H1 (cell line): Measurements from ENCODE around the gene ATP6V1A. TPM values are rescaled to one million over a fixed set of nuclear protein-coding genes. Genes with fewer than 3 reads are reported as not detected.

ENCODE experiments used
- CTCF ChIA-PET: fragments of 300-600 bp; sonication (Branson Sonifier 250); formaldehyde crosslinking; loops from one replicate; lab custom pipeline; 2021; ENCODE audit not compliant: partially characterized antibody; lab: Charles Lee
- POLR2A ChIA-PET: fragments of 300-600 bp; sonication (Branson Sonifier 250); formaldehyde crosslinking; loops from one replicate; lab custom pipeline; 2021; ENCODE audit warnings: inconsistent platforms; ENCODE audit not compliant: partially characterized antibody; lab: Charles Lee
- DNase-seq, 2 experiments: peaks; one replicate each; pipeline versions ENCODE4 v3.0.0 to v3.0.0-alpha.2; 2010 to 2022; ENCODE audit warnings: low spot score in 2 of 2, low read depth in 1 of 2, mixed read lengths in 1 of 2
- FAIRE-seq: peaks from 2 replicates; lab custom pipeline; 2011; peaks lifted over from hg19 to GRCh38; lab: Jason Lieb, UNC
- H2AFZ ChIP-seq: 2 replicates; pipeline ENCODE4 v1.8.1; 2012; ENCODE audit warnings: low read length, inconsistent platforms
- H2AK5ac ChIP-seq: 2 replicates; pipeline ENCODE4 v1.6.1; 2013; ENCODE audit warnings: low read depth, low read length
- H2BK120ac ChIP-seq: replicated peaks from 2 replicates; pipeline ENCODE3; 2013; ENCODE audit warnings: low read depth, low read length, inconsistent platforms
- H2BK12ac ChIP-seq: 2 replicates; pipeline ENCODE4 v1.6.1; 2013; ENCODE audit warnings: low read depth, low read length
- H2BK15ac ChIP-seq: 2 replicates; pipeline ENCODE4 v1.6.1; 2013; ENCODE audit warnings: low read length
- H2BK20ac ChIP-seq: 2 replicates; pipeline ENCODE4 v1.6.1; 2013; ENCODE audit warnings: low read length
- H2BK5ac ChIP-seq: 2 replicates; pipeline ENCODE4 v1.6.1; 2013; ENCODE audit warnings: low read depth, low read length
- H3K14ac ChIP-seq: 2 replicates; pipeline ENCODE4 v1.6.1; 2013; ENCODE audit warnings: inconsistent platforms; ENCODE audit not compliant: insufficient read length
- H3K18ac ChIP-seq: 2 replicates; pipeline ENCODE4 v1.6.1; 2013; ENCODE audit warnings: low read length; ENCODE audit errors: extremely low read depth
- H3K23ac ChIP-seq: 2 replicates; pipeline ENCODE4 v1.6.1; 2013; ENCODE audit warnings: inconsistent platforms; ENCODE audit not compliant: insufficient read length
- H3K23me2 ChIP-seq: 2 replicates; pipeline ENCODE4 v1.6.1; 2013; ENCODE audit warnings: low read depth, low read length
- H3K27ac ChIP-seq: 2 replicates; pipeline ENCODE4 v1.6.1; 2011; ENCODE audit warnings: low read depth, low read length, inconsistent platforms
- H3K27me3 ChIP-seq, 4 experiments: replicated peaks in 1 of 4; 1 replicate in 1 of 4; 2 replicates in 3 of 4; pipeline versions ENCODE4 v1.6.1 to v1.8.1; 2011 to 2013; ENCODE audit warnings: low read length in 3 of 4, mild to moderate bottlenecking in 3 of 4, inconsistent platforms in 2 of 4, mixed read lengths in 2 of 4, moderate library complexity in 1 of 4; ENCODE audit not compliant: control insufficient read depth in 3 of 4, insufficient read depth in 3 of 4; ENCODE audit errors: extremely low read depth in 1 of 4
- H3K36me3 ChIP-seq, 4 experiments: 2 replicates each; pipeline versions ENCODE4 v1.6.1 to v1.8.1; 2011 to 2013; ENCODE audit warnings: mild to moderate bottlenecking in 4 of 4, low read length in 3 of 4, moderate library complexity in 2 of 4, control low read depth in 1 of 4, inconsistent platforms in 1 of 4; ENCODE audit not compliant: insufficient read depth in 4 of 4, control insufficient read depth in 2 of 4
- H3K4ac ChIP-seq: replicated peaks from 2 replicates; pipeline ENCODE3; 2013; ENCODE audit warnings: low read length, low read depth, mixed read lengths, inconsistent platforms; ENCODE audit not compliant: insufficient read length
- H3K4me1 ChIP-seq, 4 experiments: replicated peaks in 1 of 4; 1 replicate in 1 of 4; 2 replicates in 3 of 4; pipeline versions ENCODE4 v1.6.1 to v1.8.1; 2011 to 2013; ENCODE audit warnings: low read length in 3 of 4, inconsistent platforms in 2 of 4, mixed read lengths in 1 of 4; ENCODE audit not compliant: insufficient read depth in 4 of 4, control insufficient read depth in 3 of 4
- H3K4me2 ChIP-seq, 2 experiments: 2 replicates each; pipeline versions ENCODE4 v1.6.1 to v1.8.1; 2011 to 2013; ENCODE audit warnings: low read depth in 2 of 2, low read length in 2 of 2, control low read depth in 1 of 2, inconsistent platforms in 1 of 2, mild to moderate bottlenecking in 1 of 2; ENCODE audit not compliant: insufficient read depth in 1 of 2
- H3K4me3 ChIP-seq, 4 experiments: fragments of 200-600, 300-600 bp in 1 of 4; sonication (generic), shearing (Covaris generic), sonication (Bioruptor Twin) in 1 of 4; 2 replicates each; pipeline versions ENCODE4 v1.5.1 to v1.8.1; 2011 to 2016; ENCODE audit warnings: low read length in 4 of 4, low read depth in 3 of 4, control low read depth in 2 of 4, inconsistent platforms in 2 of 4, mild to moderate bottlenecking in 2 of 4, mixed read lengths in 1 of 4, moderate library complexity in 1 of 4; ENCODE audit not compliant: insufficient read depth in 2 of 4; ENCODE audit errors: extremely low read depth in 1 of 4
- H3K56ac ChIP-seq: replicated peaks from 2 replicates; pipeline ENCODE3; 2013; ENCODE audit warnings: low read depth, mild to moderate bottlenecking, mixed read lengths, low read length, inconsistent platforms; ENCODE audit not compliant: insufficient read length
- H3K79me1 ChIP-seq: 2 replicates; pipeline ENCODE4 v1.6.1; 2013; ENCODE audit warnings: low read depth, low read length, control low read depth
- H3K79me2 ChIP-seq, 2 experiments: 2 replicates each; pipeline versions ENCODE4 v1.6.1 to v1.8.1; 2012 to 2013; ENCODE audit warnings: low read length in 2 of 2, mild to moderate bottlenecking in 2 of 2, inconsistent platforms in 1 of 2; ENCODE audit not compliant: insufficient read depth in 2 of 2, control insufficient read depth in 1 of 2
- H3K9ac ChIP-seq, 4 experiments: replicated peaks in 1 of 4; 1 replicate in 1 of 4; 2 replicates in 3 of 4; pipeline versions ENCODE4 v1.6.1 to v1.8.1; 2011 to 2013; ENCODE audit warnings: low read depth in 3 of 4, low read length in 3 of 4, control low read depth in 2 of 4, mild to moderate bottlenecking in 2 of 4, moderate library complexity in 2 of 4, inconsistent platforms in 1 of 4; ENCODE audit errors: extremely low read depth in 1 of 4
- H3K9me3 ChIP-seq, 2 experiments: 2 replicates each; pipeline versions ENCODE4 v1.6.1 to v1.8.1; 2012 to 2013; ENCODE audit warnings: mild to moderate bottlenecking in 2 of 2, moderate library complexity in 2 of 2, control low read depth in 1 of 2, inconsistent platforms in 1 of 2, low read depth in 1 of 2, low read length in 1 of 2, mixed read lengths in 1 of 2; ENCODE audit not compliant: insufficient read depth in 2 of 2
- H4K20me1 ChIP-seq, 2 experiments: replicated peaks in 1 of 2; 2 replicates each; pipeline versions ENCODE3 to v1.8.1; 2011 to 2013; ENCODE audit warnings: inconsistent platforms in 2 of 2, low read length in 2 of 2, mild to moderate bottlenecking in 1 of 2; ENCODE audit not compliant: insufficient read depth in 2 of 2, control insufficient read depth in 1 of 2
- H4K5ac ChIP-seq: 2 replicates; pipeline ENCODE4 v1.6.1; 2013; ENCODE audit warnings: low read length, low read depth, mixed read lengths, inconsistent platforms; ENCODE audit not compliant: insufficient read length
- H4K8ac ChIP-seq: 2 replicates; pipeline ENCODE4 v1.8.0; 2013; ENCODE audit warnings: mild to moderate bottlenecking, moderate library complexity, low read length, inconsistent platforms; ENCODE audit not compliant: insufficient read depth; ENCODE audit errors: extremely low read depth
- H4K91ac ChIP-seq: replicated peaks from 2 replicates; pipeline ENCODE3; 2013; ENCODE audit warnings: low read length, mixed read lengths, inconsistent platforms; ENCODE audit not compliant: insufficient read length
- BCL11A ChIP-seq, 2 experiments: IDR thresholded peaks; one replicate each; pipeline ENCODE4 v1.6.1; 2011; ENCODE audit warnings: low read depth in 2 of 2, low read length in 2 of 2, mild to moderate bottlenecking in 2 of 2
- CEBPB ChIP-seq: IDR thresholded peaks from 2 replicates; pipeline ENCODE4 v1.6.1; 2012; ENCODE audit warnings: low read depth, low read length
- CHD2 ChIP-seq: IDR thresholded peaks from 2 replicates; pipeline ENCODE4 v1.6.1; 2012; ENCODE audit warnings: low read length, improper control_type of control experiment
- EGR1 ChIP-seq: IDR thresholded peaks from 2 replicates; pipeline ENCODE4 v1.6.1; 2011; ENCODE audit warnings: low read depth, low read length, borderline replicate concordance
- GABPA ChIP-seq: IDR thresholded peaks from 2 replicates; pipeline ENCODE4 v1.6.1; 2011; ENCODE audit warnings: mild to moderate bottlenecking, low read length, moderate library complexity, borderline replicate concordance; ENCODE audit not compliant: insufficient read depth
- HDAC2 ChIP-seq, 2 experiments: fragments of 300-600 bp in 1 of 2; sonication (generic) in 1 of 2; IDR thresholded peaks; 2 replicates each; pipeline ENCODE4 v1.6.1; 2011 to 2012; ENCODE audit warnings: low read depth in 2 of 2, low read length in 2 of 2, mild to moderate bottlenecking in 2 of 2, moderate library complexity in 2 of 2, borderline replicate concordance in 1 of 2, inconsistent platforms in 1 of 2
- KDM5A ChIP-seq: fragments of 200-600 bp; IDR thresholded peaks from 2 replicates; pipeline ENCODE4 v1.7.1; 2012; ENCODE audit warnings: mild to moderate bottlenecking, low read length, inconsistent platforms, mixed read lengths
- PHF8 ChIP-seq: fragments of 200-600 bp; sonication (generic); conservative IDR thresholded peaks from 2 replicates; pipeline ENCODE4 v1.7.1; 2012; ENCODE audit warnings: low read depth, mild to moderate bottlenecking, inconsistent platforms, low read length, moderate library complexity
- RBBP5 ChIP-seq: IDR thresholded peaks from 2 replicates; pipeline ENCODE4 v1.7.1; 2012; ENCODE audit warnings: low read depth, mild to moderate bottlenecking, inconsistent platforms, low read length, moderate library complexity, borderline replicate concordance
- SAP30 ChIP-seq: fragments of 300-600 bp; sonication (generic); IDR thresholded peaks from 2 replicates; pipeline ENCODE4 v1.7.1; 2012; ENCODE audit warnings: low read length, moderate library complexity, mild to moderate bottlenecking, inconsistent platforms; ENCODE audit not compliant: insufficient read depth, insufficient replicate concordance
- YY1 ChIP-seq: IDR thresholded peaks from 2 replicates; pipeline ENCODE4 v1.6.1; 2011; ENCODE audit warnings: low read depth, mild to moderate bottlenecking, low read length
- WGBS, 2 experiments: shearing (Covaris generic) in 1 of 2; methylation state at CpG; one replicate each; pipeline versions ENCODE4 v1.1.6 to v1.1.7; 2013 to 2015; ENCODE audit warnings: low lambda C conversion rate in 2 of 2, mixed read lengths in 2 of 2, inconsistent platforms in 1 of 2, low coverage in 1 of 2, missing lambda C conversion rate in 1 of 2; ENCODE audit not compliant: insufficient replicate concordance in 2 of 2, insufficient coverage in 1 of 2, insufficient read length in 1 of 2; ENCODE audit errors: extremely low coverage in 1 of 2, missing lambda C conversion rate in 1 of 2; 5-methylcytosine and 5-hydroxymethylcytosine counted together
- polyA plus RNA-seq, 7 experiments: library from polyadenylated mRNA; depleted of rRNA in 3 of 7; stranded (reverse) in 5 of 7; unstranded in 2 of 7; fragments of >200 nt in 5 of 7; fragments of 200-250 nt in 2 of 7; gene quantifications; 1 replicate in 5 of 7; 2 replicates in 1 of 7; 4 replicates in 1 of 7; pipeline versions ENCODE4 v1.2.1 to v1.2.3, GENCODE V29; 2011 to 2013; ENCODE audit warnings: missing spikeins in 2 of 7, mixed read lengths in 2 of 7
- total RNA-seq: library from RNA; stranded (reverse); fragmentation: NEBNext Ultra II Directional; extraction: Animal tissue kit (Norgen Biotek cat#: 25700); gene quantifications from 2 replicates; pipeline ENCODE4 v1.2.1, GENCODE V29; 2021
- TF ChIP-seq, protein P1 (sequence below): IDR thresholded peaks from 2 replicates; pipeline ENCODE4 v1.6.1; 2011; ENCODE audit warnings: low read depth, mild to moderate bottlenecking, low read length; ENCODE audit not compliant: insufficient read depth

ATP6V1A gene
- total and polyA plus RNA-seq, 2 of the 8 experiments (the other 6 are each of a cell fraction or from before 2014, with no cell fraction given) = 15.4 to 90.9 TPM

DNA sequence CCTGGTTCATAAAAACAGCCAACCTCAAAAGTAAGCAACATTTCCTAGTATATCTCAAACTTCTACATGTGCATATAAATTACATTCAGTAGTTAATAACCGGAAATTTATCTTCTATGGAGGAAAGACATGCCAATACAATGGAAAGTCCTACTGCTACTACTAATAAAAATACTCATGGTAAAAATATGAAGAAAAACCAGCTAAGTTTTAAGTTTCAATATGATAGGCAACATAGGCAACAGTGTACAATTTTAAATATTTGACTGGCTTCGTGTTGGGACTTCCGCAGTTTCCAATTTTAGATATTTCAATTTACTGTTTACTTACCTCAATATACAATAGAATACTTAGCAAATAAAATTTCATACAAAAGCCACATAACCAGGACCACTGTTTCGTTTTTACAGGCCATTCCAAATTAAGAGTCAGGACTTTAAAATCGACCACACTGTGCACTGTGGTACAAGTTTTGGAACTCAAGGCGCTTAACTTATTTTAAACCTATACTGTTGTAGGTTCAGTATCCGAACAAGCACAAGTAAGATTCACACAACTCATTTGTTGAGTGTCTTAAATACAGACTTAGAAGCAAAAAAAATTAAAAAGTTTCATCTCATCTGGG is 3.7 kb upstream of the ATP6V1A start:
- Histone ChIP-seq H2BK15ac (no peak overlapping the region), H3K56ac (no peak overlapping the region), H3K4ac (no peak overlapping the region), H2BK5ac (no peak overlapping the region), H3K18ac (no peak overlapping the region), H3K23ac (no peak overlapping the region), H2BK20ac (no peak overlapping the region), H2AK5ac (no peak overlapping the region), H3K9me3 (no peaks in the 10 kb centered on the region), H3K27ac (no peak overlapping the region), H3K27me3 (no peaks in the 10 kb centered on the region), H3K14ac (no peak overlapping the region), H3K4me3 (peak overlapping the region in 1 of 4 experiments; percentile 97; a peak in 2 of 8 replicates), H3K79me1 (no peaks in the 10 kb centered on the region; the same call in 1 of the 2 replicates), H3K4me1 (peaks cover 0 to 6% (median 2%) of the 10 kb centered on the region in 4 experiments; a peak in 4 of 7 replicates), H3K79me2 (peaks cover 33 to 88% of the 10 kb centered on the region in 2 experiments), H4K8ac (no peak overlapping the region), H3K23me2 (peaks cover 13% of the 10 kb centered on the region), H3K36me3 (no peaks in the 10 kb centered on the region), H3K9ac (no peak overlapping the region), H3K4me2 (peak overlapping the region in 1 of 2 experiments; percentile 16; a peak in 1 of 4 replicates), H2AFZ (no peak overlapping the region), H4K91ac (no peak overlapping the region), H4K5ac (no peak overlapping the region), H2BK12ac (no peak overlapping the region), H2BK120ac (no peak overlapping the region), H4K20me1 (peaks cover 9 to 11% of the 10 kb centered on the region in 2 experiments)
- DNase-seq (no peak), FAIRE-seq (no peak)
- WGBS, 2 experiments = 90% methylated on average over 7 of the region's 7 CpGs; no CpG with 5 or more reads in 1 of the 2 experiments
- ChIA-PET CTCF (interaction anchor here (3.0 kb wide), 1 partner anchor 14 kb away, joined by 12 read pairs; no protein-coding TSS in a partner anchor), POLR2A (interaction anchor here (0.9 to 2.1 kb wide), 2 partner anchors 37 to 47 kb away, joined by 3 to 4 read pairs; partner anchors contain the start of gene USF3)
- TF ChIP-seq PHF8 (no peak), EGR1 (no peak), BCL11A (IDR thresholded peaks at IDR 0.05; ENCODE audit: low read depth in 2 of 2, low read length in 2 of 2) (no peak), KDM5A (no peak), CEBPB (no peak), HDAC2 (IDR thresholded peaks at IDR 0.05; ENCODE audit: borderline replicate concordance in 1 of 2, low read depth in 2 of 2, low read length in 2 of 2) (no peak), RBBP5 (no peak), CHD2 (no peak), SAP30 (no peak), YY1 (no peak), GABPA (no peak)
- TF ChIP-seq, protein P1, sequence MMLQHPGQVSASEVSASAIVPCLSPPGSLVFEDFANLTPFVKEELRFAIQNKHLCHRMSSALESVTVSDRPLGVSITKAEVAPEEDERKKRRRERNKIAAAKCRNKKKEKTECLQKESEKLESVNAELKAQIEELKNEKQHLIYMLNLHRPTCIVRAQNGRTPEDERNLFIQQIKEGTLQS = no peak
